Measurements from ENCODE around the gene HNMT.

HNMT gene

DNA sequence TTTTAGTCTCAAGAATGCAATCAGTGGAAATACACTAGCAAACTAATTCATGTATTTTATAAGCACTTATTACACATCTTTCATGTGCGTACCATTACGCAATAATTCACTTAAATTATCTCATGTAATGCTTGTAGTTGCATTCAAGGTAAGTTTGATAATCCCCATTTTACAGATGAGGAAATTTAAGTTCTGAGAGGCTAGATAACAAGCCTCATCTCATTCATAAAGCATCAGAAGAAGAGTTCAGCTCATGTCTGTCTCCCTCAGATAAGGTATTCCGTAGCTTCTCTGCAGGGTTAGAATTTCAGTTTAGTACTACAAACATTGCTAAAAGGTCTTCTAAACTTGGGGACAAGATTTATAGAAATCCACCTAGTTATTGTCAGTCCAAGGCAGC is 47.8 kb downstream of the HNMT start:
- no peak for DNase-seq (ENCODE audit: low read depth)

GRCh38 chr2:138012968-138013367 is 48.7 kb downstream of the HNMT start:
- DNase-seq (ENCODE audit: low read depth): no peak

- DNase-seq (ENCODE audit: low read depth): no peak
Observed at GRCh38 chr2:138013639-138014038, 49.4 kb downstream of the HNMT start.

DNA sequence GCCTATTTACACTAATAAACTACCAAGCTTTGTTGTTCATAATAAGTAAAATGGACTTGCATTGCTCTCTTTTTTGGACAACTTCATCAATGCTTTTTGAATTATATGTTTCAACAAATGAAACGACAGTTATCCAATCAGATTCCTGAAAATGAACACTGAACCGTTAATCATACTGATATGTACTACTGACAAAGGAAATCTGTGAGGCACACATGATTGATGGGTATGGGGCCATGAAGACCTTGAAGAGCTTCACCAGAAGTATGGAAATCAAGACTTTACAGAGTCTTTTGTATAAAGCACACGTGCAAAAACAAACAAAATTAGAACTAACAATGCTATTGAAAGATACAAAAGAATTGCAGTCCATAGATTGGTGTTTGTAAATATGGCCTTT is 51.2 kb downstream of the HNMT start:
- DNase-seq (ENCODE audit: low read depth): no peak

DNA sequence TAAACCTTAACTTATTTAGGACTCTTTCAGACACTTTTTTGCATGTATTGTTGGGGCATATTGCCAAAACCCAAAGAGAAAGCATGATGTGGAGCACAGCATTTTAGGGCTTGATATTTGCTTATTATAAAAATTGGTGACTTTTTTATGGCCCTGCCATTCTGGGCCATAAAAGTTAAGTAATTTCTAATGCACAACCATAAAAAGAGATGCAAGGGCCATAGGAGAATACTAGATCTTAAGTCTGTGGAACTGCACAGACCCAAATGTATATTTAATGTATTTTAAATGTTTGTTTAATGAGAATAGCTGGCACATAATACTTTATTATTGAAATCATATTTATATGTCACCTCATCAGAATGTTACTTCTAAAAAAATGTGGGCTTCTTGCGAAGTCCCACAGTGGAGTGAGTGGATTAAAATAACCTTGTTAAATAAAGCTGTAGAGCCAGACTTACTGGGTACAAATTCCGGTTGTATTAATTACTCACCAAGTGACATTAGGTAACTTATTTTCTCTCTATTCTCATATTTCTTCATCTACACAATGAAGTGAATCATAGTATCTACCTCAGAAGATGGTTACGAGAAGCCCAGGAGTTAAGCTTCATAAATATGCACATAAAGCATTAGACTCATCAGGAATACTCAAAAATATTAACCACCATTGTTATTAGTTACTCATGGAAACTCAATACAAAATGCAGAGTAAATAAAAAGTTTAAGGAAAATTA is 52.2 kb downstream of the HNMT start:
- no peak for DNase-seq (ENCODE audit: low read depth)

- DNase-seq (ENCODE audit: low read depth): no peak
Observed at GRCh38 chr2:138017824-138018223, 53.6 kb downstream of the HNMT start.

- no peak for DNase-seq (ENCODE audit: low read depth)
Observed at GRCh38 chr2:138018866-138019688, 54.8 kb downstream of the HNMT start.

GRCh38 chr2:138020432-138020831 is 56.2 kb downstream of the HNMT start:
- DNase-seq (ENCODE audit: low read depth): no peak

- no peak for DNase-seq (ENCODE audit: low read depth)
Observed at GRCh38 chr2:138021154-138021553, 56.9 kb downstream of the HNMT start.

DNA sequence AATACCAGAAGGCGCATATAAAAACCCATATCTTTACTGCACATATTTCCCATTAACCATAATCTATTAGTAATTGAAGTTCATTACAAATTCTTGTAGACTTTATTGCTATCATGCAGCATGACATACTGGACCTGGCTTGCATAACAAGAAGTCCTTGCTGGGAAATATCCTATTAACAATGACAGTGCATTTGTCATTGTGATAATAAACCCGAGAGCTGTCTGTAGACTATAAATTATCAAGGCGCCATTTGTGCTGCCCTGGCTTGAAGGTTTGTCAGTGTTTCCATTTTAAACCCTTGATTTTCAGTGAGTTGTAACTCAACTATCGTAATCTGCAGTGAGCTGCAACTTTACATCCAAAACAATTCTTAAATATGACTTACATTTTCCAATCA is 59.0 kb downstream of the HNMT start:
- DNase-seq (ENCODE audit: low read depth): no peak

GRCh38 chr2:138023976-138024375 is 59.7 kb downstream of the HNMT start:
- DNase-seq (ENCODE audit: low read depth): no peak

- DNase-seq (ENCODE audit: low read depth): no peak
Observed at GRCh38 chr2:138026111-138027020, 62.1 kb downstream of the HNMT start.

DNA sequence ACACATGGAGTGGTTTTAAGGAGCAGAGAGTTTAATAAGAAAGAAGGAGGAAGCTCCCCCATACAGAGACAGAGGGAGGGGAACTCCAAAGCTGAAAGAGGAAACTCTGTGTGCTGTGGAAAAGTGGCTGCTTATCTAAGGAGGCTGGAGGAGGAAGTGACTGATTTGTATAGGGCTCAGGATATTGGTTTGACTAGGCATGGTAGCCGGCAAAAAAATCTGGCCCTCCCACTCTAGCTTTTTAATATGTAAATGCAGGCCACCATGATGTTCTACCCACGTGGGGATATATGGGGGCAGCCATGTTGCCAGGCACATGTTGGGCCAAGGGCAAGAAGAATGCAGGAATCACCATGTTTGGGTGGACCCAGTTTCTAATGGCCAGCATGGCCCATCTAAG is 64.3 kb downstream of the HNMT start:
- no peak for DNase-seq (ENCODE audit: low read depth)

DNA sequence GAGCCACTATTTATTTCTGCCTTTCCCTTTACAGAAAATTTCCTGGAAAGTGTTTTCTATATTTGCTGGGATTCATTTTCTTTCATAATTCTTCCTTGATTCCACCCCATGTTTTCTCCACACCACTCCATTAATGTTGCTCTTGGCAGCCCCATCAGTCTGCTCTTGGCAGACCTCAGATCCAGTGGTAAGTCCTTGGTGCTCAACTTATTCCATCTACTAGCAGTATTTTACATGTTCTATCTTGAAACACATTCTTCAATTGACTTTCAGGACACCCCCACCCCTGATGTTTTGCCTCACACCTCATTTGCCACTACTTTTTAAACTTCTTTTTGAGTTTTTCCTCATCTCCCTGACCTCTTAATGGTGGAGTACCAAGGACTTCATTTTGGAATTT is 65.0 kb downstream of the HNMT start:
- DNase-seq (ENCODE audit: low read depth): no peak

GRCh38 chr2:138030459-138030858 is 66.2 kb downstream of the HNMT start:
- DNase-seq (ENCODE audit: low read depth): no peak

DNA sequence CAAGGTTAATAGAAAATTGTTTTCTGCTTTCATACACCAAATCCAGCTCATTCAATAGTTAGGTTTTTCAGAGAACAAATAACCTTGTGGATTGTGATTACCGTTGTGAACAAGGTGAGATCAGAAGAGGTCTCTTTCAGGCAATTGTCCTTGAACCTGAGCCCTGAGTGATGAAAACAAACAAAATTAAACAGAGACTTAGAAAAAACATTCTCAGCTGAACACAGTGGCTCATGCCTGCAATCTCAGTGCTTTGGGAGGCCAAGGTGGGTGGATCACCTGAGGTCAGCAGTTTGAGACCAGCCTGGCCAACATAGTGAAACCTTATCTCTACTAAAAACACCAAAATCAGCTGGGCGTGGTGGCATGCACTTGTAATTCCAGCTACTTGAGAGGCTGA is 68.1 kb downstream of the HNMT start:
- no peak for DNase-seq (ENCODE audit: low read depth)

DNA sequence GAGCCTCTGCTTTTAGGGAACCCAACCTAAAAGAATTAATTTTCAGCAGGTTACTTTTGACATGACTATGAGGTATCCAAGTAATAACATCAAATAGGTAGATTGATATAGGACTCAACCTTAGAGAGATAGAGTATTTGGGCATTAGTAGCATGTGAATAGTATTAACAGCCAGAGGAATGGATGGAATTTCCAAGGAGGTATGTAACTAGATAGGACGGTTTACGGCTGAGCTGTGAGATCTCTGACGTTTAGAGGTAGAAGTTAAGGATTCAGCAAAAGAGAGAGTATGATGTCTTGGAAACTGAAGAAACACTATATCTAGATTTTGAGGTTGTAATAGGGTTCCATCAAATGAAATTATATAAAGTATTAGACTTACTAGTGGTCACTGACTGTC is 70.3 kb downstream of the HNMT start:
- DNase-seq (ENCODE audit: low read depth): no peak

- no peak for DNase-seq (ENCODE audit: low read depth)
Observed at GRCh38 chr2:138035608-138036217, 71.4 kb downstream of the HNMT start.

- no peak for DNase-seq (ENCODE audit: low read depth)
Observed at GRCh38 chr2:138036522-138036921, 72.2 kb downstream of the HNMT start.

DNA sequence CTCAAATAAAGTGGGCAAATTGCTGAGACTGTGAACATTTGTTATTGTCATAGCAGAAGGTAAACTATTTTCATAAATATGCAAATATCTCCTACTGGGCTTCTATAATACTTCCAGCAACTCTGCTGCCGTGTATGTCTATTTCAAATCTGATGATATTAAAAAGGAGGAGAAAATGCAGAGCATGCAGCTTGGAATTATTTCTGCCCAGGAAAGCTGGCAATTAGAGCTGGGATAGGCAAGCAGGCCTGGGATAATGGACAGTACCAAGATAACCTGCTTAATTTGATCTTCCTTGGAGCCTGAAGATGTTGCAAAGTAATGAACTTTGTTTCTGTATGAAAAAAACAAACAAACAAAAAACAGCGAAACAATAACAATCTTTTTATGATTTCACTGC is 72.8 kb downstream of the HNMT start:
- DNase-seq (ENCODE audit: low read depth): no peak

DNA sequence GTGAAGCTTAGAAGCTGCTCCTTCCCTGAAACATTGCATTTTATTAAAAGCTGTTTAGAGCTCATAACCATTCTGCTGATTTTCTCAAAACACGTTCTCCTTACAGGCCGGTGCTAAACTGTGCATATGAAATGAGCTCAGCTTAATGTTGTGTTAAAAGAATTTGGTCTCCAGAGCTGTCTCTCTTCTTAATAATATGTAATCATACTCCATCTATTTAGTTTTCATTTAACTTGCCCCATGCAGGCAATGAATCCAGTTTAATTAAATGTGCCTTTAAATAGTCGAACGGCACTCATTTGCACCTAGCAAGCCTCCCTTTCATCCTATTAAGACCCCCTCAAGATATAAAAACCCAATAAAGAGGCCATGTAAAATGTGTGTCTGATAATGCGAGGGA is 76.3 kb downstream of the HNMT start:
- DNase-seq (ENCODE audit: low read depth): no peak

GRCh38 chr2:138042311-138042710 is 78.0 kb downstream of the HNMT start:
- DNase-seq (ENCODE audit: low read depth): no peak
